ENCODE measurements around the gene AFG3L2. TPM values are rescaled to one million over a fixed set of nuclear protein-coding genes. Genes with fewer than 3 reads are reported as not detected.
A peak's percentile ranks its signal among the peaks of the same experiment; 100 is the strongest.

The AFG3L2 gene
- total and polyA plus RNA-seq, 9 of the 15 experiments (the other 6 are each of a cell fraction or from before 2014, with no cell fraction given): 24.1 to 109 (median 84.0) TPM

GRCh38 chr18:12283666-12284065 is 93.4 kb downstream of the AFG3L2 start (continued):
- TF ChIP-seq CEBPB (tag; IDR thresholded peaks at IDR 0.05) (no peak), CSDE1 (IDR thresholded peaks at IDR 0.05) (no peak), MECOM (CRISPR knock-in tag; IDR thresholded peaks at IDR 0.05) (peak; percentile 90), ZBTB9 (CRISPR knock-in tag; IDR thresholded peaks at IDR 0.05) (no peak), RERE (CRISPR knock-in tag; IDR thresholded peaks at IDR 0.05; ENCODE audit: borderline replicate concordance) (no peak), STAG1 (CRISPR knock-in tag; IDR thresholded peaks at IDR 0.05; ENCODE audit: borderline replicate concordance) (no peak), ZNF175 (CRISPR knock-in tag; IDR thresholded peaks at IDR 0.05; ENCODE audit: low read depth) (no peak), PPARD (CRISPR knock-in tag; IDR thresholded peaks at IDR 0.05) (no peak), HNRNPLL (IDR thresholded peaks at IDR 0.05; ENCODE audit: low read depth, low read length, poor library complexity, severe bottlenecking) (no peak), ZNF253 (CRISPR knock-in tag; conservative IDR thresholded peaks at IDR 0.05) (no peak), IFI16 (CRISPR knock-in tag; IDR thresholded peaks at IDR 0.05) (no peak), AFF4 (CRISPR knock-in tag; IDR thresholded peaks at IDR 0.05) (no peak), NFE2 (IDR thresholded peaks at IDR 0.05; ENCODE audit: low read depth) (no peak), CCNT2 (IDR thresholded peaks at IDR 0.05; ENCODE audit: borderline replicate concordance, extremely low read depth, insufficient read length, low read depth, low read length) (peak; percentile 13), MLLT1 (IDR thresholded peaks at IDR 0.05) (no peak), SMARCA4 (IDR thresholded peaks at IDR 0.05) (no peak), OTX1 (CRISPR knock-in tag; IDR thresholded peaks at IDR 0.05) (no peak), FOSL1 (tag; conservative IDR thresholded peaks at IDR 0.05) (0 out of 2 replicates have a peak, but pooled peaks have one; percentile 14)
